ENCODE results near the gene TRPC4.
A peak's percentile ranks its signal among the peaks of the same experiment; 100 is the strongest.

Gene TRPC4

DNA sequence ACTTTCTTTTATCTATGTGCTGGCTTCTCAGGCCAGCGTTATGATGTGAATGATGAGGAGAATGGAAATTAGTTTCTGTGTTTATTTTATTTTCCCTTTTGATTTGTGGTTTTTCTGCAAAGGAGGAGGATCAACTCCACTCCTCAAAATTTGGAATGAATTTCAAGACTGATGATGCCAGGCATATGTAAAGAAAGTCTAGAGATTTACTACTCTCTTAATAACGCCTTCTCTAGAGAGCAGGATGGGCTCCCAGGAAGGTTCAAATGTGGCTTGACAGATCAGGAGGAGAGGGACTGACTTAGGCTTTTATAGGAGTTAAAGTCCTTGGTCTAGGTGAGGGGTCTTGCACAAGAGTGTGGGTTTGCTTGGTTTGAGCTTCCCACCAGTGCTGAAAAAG is 255.9 kb downstream of the TRPC4 start:
- H3K4me3 ChIP-seq (replicated peaks; ENCODE audit: low read depth, low read length), result no peak overlapping the region
- TF ChIP-seq CTCF (IDR thresholded peaks at IDR 0.05; ENCODE audit: low read length, missing control alignments), result no peak
- no peak for DNase-seq (ENCODE audit: low read depth)

DNA sequence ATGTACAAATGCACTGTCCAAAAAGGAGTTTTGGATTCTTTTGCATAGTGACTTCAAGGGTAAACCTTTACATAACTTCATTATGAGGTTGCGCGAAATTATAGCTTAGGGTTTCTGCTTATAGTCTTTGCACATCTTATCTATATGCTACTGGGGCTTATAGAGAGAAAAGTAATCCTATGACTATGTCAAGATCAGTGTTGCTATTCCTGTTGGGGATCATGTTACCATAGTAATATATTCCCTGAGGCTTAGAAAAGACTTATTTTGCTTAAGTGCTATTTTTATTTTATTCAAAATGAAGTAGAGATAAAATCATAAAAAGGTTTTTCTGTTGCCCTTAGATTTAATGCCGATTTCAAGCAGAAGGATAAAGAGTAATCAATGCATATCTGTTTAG is 256.3 kb downstream of the TRPC4 start:
- H3K4me3 ChIP-seq (replicated peaks; ENCODE audit: low read depth, low read length), result no peak overlapping the region
- no peak for DNase-seq (ENCODE audit: low read depth)
- TF ChIP-seq CTCF (IDR thresholded peaks at IDR 0.05; ENCODE audit: low read length, missing control alignments), result no peak

DNA sequence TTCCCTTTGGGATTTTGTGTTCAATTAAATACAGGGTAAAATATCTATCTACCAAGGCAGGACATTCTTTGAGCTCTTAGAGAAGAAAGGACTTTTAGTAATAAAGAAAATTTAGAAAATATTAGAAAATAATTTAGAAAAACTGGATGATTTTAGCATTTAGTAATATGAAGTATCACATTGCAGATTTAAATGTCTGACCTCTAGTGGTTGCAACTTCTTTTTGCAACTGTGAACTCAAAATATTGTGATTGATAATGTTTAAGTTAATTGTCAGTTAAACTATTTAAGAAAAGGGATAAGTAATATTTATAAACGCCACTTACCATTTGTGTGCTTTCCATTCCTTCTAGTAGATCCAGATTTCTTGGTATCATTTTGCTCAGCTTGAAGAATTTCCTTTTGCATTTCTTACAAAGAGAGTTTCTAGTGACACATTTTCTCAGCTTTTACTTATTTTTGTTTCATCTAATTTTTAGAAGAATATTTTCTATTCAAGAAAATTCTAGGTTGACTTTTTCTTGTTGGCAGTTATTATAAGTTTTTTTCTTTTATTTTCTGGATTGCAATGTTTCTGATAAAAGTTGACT is 260.7 kb downstream of the TRPC4 start:
- DNase-seq (ENCODE audit: low read depth), result peak; percentile 42
- no peak overlapping the region for H3K4me3 ChIP-seq (replicated peaks; ENCODE audit: low read depth, low read length)
- TF ChIP-seq CTCF (IDR thresholded peaks at IDR 0.05; ENCODE audit: low read length, missing control alignments), result peak; percentile 58

GRCh38 chr13:37602733-37603381 is 266.7 kb downstream of the TRPC4 start:
- DNase-seq (ENCODE audit: low read depth), result peak; percentile 58
- TF ChIP-seq CTCF (IDR thresholded peaks at IDR 0.05; ENCODE audit: low read length, missing control alignments), result peak; percentile 60
- no peak overlapping the region for H3K4me3 ChIP-seq (replicated peaks; ENCODE audit: low read depth, low read length)

- no peak overlapping the region for H3K4me3 ChIP-seq (replicated peaks; ENCODE audit: low read depth, low read length)
- DNase-seq (ENCODE audit: low read depth), result no peak
- no peak for TF ChIP-seq CTCF (IDR thresholded peaks at IDR 0.05; ENCODE audit: low read length, missing control alignments)
These were observed 267.7 kb downstream of the TRPC4 start for GRCh38 chr13:37601648-37602440.

GRCh38 chr13:37599519-37599918 is 270.1 kb downstream of the TRPC4 start:
- no peak for TF ChIP-seq CTCF (IDR thresholded peaks at IDR 0.05; ENCODE audit: low read length, missing control alignments)
- peak; percentile 58 for DNase-seq (ENCODE audit: low read depth)
- peak overlapping the region; percentile 65 for H3K4me3 ChIP-seq (replicated peaks; ENCODE audit: low read depth, low read length)

Data from fibroblast of pulmonary artery (primary cell).